H1 (cell line): ENCODE measurements around the gene TFR2. TPM values are rescaled to one million over a fixed set of nuclear protein-coding genes. Genes with fewer than 3 reads are reported as not detected.

Experiments used
- RBBP5 ChIP-seq: IDR thresholded peaks from 2 replicates; pipeline ENCODE4 v1.7.1; 2012; ENCODE audit warnings: low read depth, mild to moderate bottlenecking, inconsistent platforms, low read length, moderate library complexity, borderline replicate concordance
- polyA plus RNA-seq, 7 experiments: library from polyadenylated mRNA; depleted of rRNA in 3 of 7; stranded (reverse) in 5 of 7; unstranded in 2 of 7; fragments of >200 nt in 5 of 7; fragments of 200-250 nt in 2 of 7; gene quantifications; 1 replicate in 5 of 7; 2 replicates in 1 of 7; 4 replicates in 1 of 7; pipeline versions ENCODE4 v1.2.1 to v1.2.3, GENCODE V29; 2011 to 2013; ENCODE audit warnings: missing spikeins in 2 of 7, mixed read lengths in 2 of 7
- total RNA-seq: library from RNA; stranded (reverse); fragmentation: NEBNext Ultra II Directional; extraction: Animal tissue kit (Norgen Biotek cat#: 25700); gene quantifications from 2 replicates; pipeline ENCODE4 v1.2.1, GENCODE V29; 2021
- TF ChIP-seq, protein P1 (sequence below): fragments of 300-600 bp; sonication (generic); IDR thresholded peaks from 2 replicates; pipeline ENCODE4 v1.7.1; 2012; ENCODE audit warnings: low read length, moderate library complexity, mild to moderate bottlenecking, inconsistent platforms; ENCODE audit not compliant: insufficient replicate concordance

The TFR2 gene
- total and polyA plus RNA-seq, 2 of the 8 experiments (the other 6 are each of a cell fraction or from before 2014, with no cell fraction given) = 4.6 to 5.7 TPM

GRCh38 chr7:100609958-100610357 lies 31.4 kb downstream of the TFR2 start (continued):
- TF ChIP-seq, protein P1, sequence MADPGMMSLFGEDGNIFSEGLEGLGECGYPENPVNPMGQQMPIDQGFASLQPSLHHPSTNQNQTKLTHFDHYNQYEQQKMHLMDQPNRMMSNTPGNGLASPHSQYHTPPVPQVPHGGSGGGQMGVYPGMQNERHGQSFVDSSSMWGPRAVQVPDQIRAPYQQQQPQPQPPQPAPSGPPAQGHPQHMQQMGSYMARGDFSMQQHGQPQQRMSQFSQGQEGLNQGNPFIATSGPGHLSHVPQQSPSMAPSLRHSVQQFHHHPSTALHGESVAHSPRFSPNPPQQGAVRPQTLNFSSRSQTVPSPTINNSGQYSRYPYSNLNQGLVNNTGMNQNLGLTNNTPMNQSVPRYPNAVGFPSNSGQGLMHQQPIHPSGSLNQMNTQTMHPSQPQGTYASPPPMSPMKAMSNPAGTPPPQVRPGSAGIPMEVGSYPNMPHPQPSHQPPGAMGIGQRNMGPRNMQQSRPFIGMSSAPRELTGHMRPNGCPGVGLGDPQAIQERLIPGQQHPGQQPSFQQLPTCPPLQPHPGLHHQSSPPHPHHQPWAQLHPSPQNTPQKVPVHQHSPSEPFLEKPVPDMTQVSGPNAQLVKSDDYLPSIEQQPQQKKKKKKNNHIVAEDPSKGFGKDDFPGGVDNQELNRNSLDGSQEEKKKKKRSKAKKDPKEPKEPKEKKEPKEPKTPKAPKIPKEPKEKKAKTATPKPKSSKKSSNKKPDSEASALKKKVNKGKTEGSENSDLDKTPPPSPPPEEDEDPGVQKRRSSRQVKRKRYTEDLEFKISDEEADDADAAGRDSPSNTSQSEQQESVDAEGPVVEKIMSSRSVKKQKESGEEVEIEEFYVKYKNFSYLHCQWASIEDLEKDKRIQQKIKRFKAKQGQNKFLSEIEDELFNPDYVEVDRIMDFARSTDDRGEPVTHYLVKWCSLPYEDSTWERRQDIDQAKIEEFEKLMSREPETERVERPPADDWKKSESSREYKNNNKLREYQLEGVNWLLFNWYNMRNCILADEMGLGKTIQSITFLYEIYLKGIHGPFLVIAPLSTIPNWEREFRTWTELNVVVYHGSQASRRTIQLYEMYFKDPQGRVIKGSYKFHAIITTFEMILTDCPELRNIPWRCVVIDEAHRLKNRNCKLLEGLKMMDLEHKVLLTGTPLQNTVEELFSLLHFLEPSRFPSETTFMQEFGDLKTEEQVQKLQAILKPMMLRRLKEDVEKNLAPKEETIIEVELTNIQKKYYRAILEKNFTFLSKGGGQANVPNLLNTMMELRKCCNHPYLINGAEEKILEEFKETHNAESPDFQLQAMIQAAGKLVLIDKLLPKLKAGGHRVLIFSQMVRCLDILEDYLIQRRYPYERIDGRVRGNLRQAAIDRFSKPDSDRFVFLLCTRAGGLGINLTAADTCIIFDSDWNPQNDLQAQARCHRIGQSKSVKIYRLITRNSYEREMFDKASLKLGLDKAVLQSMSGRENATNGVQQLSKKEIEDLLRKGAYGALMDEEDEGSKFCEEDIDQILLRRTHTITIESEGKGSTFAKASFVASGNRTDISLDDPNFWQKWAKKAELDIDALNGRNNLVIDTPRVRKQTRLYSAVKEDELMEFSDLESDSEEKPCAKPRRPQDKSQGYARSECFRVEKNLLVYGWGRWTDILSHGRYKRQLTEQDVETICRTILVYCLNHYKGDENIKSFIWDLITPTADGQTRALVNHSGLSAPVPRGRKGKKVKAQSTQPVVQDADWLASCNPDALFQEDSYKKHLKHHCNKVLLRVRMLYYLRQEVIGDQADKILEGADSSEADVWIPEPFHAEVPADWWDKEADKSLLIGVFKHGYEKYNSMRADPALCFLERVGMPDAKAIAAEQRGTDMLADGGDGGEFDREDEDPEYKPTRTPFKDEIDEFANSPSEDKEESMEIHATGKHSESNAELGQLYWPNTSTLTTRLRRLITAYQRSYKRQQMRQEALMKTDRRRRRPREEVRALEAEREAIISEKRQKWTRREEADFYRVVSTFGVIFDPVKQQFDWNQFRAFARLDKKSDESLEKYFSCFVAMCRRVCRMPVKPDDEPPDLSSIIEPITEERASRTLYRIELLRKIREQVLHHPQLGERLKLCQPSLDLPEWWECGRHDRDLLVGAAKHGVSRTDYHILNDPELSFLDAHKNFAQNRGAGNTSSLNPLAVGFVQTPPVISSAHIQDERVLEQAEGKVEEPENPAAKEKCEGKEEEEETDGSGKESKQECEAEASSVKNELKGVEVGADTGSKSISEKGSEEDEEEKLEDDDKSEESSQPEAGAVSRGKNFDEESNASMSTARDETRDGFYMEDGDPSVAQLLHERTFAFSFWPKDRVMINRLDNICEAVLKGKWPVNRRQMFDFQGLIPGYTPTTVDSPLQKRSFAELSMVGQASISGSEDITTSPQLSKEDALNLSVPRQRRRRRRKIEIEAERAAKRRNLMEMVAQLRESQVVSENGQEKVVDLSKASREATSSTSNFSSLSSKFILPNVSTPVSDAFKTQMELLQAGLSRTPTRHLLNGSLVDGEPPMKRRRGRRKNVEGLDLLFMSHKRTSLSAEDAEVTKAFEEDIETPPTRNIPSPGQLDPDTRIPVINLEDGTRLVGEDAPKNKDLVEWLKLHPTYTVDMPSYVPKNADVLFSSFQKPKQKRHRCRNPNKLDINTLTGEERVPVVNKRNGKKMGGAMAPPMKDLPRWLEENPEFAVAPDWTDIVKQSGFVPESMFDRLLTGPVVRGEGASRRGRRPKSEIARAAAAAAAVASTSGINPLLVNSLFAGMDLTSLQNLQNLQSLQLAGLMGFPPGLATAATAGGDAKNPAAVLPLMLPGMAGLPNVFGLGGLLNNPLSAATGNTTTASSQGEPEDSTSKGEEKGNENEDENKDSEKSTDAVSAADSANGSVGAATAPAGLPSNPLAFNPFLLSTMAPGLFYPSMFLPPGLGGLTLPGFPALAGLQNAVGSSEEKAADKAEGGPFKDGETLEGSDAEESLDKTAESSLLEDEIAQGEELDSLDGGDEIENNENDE = no peak
- TF ChIP-seq RBBP5 = no peak
